Measurements from ENCODE around the gene KIAA1958. TPM values are rescaled to one million over a fixed set of nuclear protein-coding genes. Genes with fewer than 3 reads are reported as not detected.

Gene KIAA1958
- total RNA-seq, 1 donor from 2014 or later = 12.0 TPM

DNA sequence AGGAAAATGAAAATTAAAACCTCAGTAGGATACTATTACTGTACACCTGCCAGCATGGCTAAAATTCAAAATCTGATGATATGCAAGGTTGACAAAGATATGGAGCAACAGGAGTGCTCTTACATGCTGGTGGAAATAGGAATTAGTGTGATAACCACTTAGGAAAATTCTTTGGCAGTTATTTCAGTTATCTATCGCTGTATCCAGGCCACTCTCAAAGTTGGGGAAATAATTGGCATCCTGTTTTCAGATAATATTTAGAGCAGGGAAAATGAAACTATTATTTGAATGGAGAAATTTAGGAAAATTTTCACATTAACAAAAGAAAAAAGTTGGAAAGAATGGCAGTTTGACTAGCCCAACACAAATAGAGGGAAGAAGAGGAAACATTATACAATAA, 50.9 kb downstream of the KIAA1958 start:
- H3K27ac ChIP-seq (ENCODE audit: low read depth, low read length) = no peak overlapping the region
- no peak overlapping the region for H3K9ac ChIP-seq (ENCODE audit: low read length)
- no peak overlapping the region for H3K4me2 ChIP-seq (ENCODE audit: low read length)
- no peaks in the 10 kb centered on the region for H3K36me3 ChIP-seq (ENCODE audit: insufficient read depth, low read length)
- no peaks in the 10 kb centered on the region for H4K20me1 ChIP-seq (ENCODE audit: insufficient read depth, low read length)
- peaks cover 9% of the 10 kb centered on the region for H3K4me1 ChIP-seq (ENCODE audit: insufficient read depth, low read length)
- peaks cover 22% of the 10 kb centered on the region for H3K4me1 Mint-ChIP-seq (ENCODE audit: low read depth, unreplicated experiment)
- no peak for FAIRE-seq
- no peaks in the 10 kb centered on the region for H3K27me3 ChIP-seq (ENCODE audit: insufficient read depth, low read length)
- no peak overlapping the region for H3K4me3 ChIP-seq (ENCODE audit: insufficient read depth, low read depth, low read length)
- TF ChIP-seq EZH2 (IDR thresholded peaks at IDR 0.05; ENCODE audit: insufficient read depth, low read length) = no peak
- TF ChIP-seq, protein P1, sequence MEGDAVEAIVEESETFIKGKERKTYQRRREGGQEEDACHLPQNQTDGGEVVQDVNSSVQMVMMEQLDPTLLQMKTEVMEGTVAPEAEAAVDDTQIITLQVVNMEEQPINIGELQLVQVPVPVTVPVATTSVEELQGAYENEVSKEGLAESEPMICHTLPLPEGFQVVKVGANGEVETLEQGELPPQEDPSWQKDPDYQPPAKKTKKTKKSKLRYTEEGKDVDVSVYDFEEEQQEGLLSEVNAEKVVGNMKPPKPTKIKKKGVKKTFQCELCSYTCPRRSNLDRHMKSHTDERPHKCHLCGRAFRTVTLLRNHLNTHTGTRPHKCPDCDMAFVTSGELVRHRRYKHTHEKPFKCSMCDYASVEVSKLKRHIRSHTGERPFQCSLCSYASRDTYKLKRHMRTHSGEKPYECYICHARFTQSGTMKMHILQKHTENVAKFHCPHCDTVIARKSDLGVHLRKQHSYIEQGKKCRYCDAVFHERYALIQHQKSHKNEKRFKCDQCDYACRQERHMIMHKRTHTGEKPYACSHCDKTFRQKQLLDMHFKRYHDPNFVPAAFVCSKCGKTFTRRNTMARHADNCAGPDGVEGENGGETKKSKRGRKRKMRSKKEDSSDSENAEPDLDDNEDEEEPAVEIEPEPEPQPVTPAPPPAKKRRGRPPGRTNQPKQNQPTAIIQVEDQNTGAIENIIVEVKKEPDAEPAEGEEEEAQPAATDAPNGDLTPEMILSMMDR (IDR thresholded peaks at IDR 0.05; ENCODE audit: insufficient read depth, low read depth, low read length) = no peak
- no peak overlapping the region for H3K4me3 Mint-ChIP-seq (ENCODE audit: unreplicated experiment)
- H3K27ac Mint-ChIP-seq (ENCODE audit: unreplicated experiment) = no peak overlapping the region
- H3K36me3 Mint-ChIP-seq (ENCODE audit: low read depth, unreplicated experiment) = no peaks in the 10 kb centered on the region
- H3K9me3 ChIP-seq (ENCODE audit: insufficient read depth, low read depth, low read length) = no peaks in the 10 kb centered on the region
- no peaks in the 10 kb centered on the region for H3K9me3 Mint-ChIP-seq (ENCODE audit: unreplicated experiment)
- H3K27me3 Mint-ChIP-seq (ENCODE audit: low read depth, unreplicated experiment) = no peaks in the 10 kb centered on the region
- no peaks in the 10 kb centered on the region for H3K79me2 ChIP-seq (ENCODE audit: insufficient read depth, low read length)
- H2AFZ ChIP-seq (ENCODE audit: low read depth, low read length) = no peak overlapping the region
- no peak for DNase-seq (ENCODE audit: low read depth)

DNA sequence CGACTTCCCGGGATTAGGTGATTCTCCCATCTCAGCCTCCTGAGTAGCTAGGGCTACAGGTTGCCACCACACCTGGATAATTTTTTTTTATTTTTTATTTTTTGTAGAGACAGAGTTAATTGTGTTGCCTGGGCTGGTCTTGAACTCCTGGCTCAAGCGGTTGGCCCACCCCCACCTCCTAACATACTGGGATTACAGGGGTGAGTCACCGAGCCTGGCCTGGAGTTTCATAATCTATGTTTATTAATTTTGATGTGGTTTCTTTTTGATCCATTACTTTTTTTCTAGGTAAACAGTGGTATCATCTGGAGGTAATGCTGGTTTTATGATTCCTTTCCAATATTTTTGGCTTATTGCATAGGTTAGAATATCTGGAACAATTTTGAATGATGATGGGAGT, 54.2 kb downstream of the KIAA1958 start:
- H3K9me3 Mint-ChIP-seq (ENCODE audit: unreplicated experiment) = no peaks in the 10 kb centered on the region
- no peak for FAIRE-seq
- Histone ChIP-seq H3K4me1 (ENCODE audit: insufficient read depth, low read length) (peaks cover 3% of the 10 kb centered on the region), H3K27me3 (ENCODE audit: insufficient read depth, low read length) (no peaks in the 10 kb centered on the region), H3K9me3 (ENCODE audit: insufficient read depth, low read depth, low read length) (no peaks in the 10 kb centered on the region), H4K20me1 (ENCODE audit: insufficient read depth, low read length) (no peaks in the 10 kb centered on the region), H3K27ac (ENCODE audit: low read depth, low read length) (no peak overlapping the region), H3K4me2 (ENCODE audit: low read length) (no peak overlapping the region), H3K4me3 (ENCODE audit: insufficient read depth, low read depth, low read length) (no peak overlapping the region), H3K36me3 (ENCODE audit: insufficient read depth, low read length) (no peaks in the 10 kb centered on the region), H2AFZ (ENCODE audit: low read depth, low read length) (no peak overlapping the region), H3K9ac (ENCODE audit: low read length) (no peak overlapping the region), H3K79me2 (ENCODE audit: insufficient read depth, low read length) (peaks cover 3% of the 10 kb centered on the region)
- no peaks in the 10 kb centered on the region for H3K36me3 Mint-ChIP-seq (ENCODE audit: low read depth, unreplicated experiment)
- no peak for DNase-seq (ENCODE audit: low read depth)
- H3K27me3 Mint-ChIP-seq (ENCODE audit: low read depth, unreplicated experiment) = no peaks in the 10 kb centered on the region
- H3K4me1 Mint-ChIP-seq (ENCODE audit: low read depth, unreplicated experiment) = peaks cover 7% of the 10 kb centered on the region
- no peak overlapping the region for H3K4me3 Mint-ChIP-seq (ENCODE audit: unreplicated experiment)
- no peak for TF ChIP-seq EZH2 (IDR thresholded peaks at IDR 0.05; ENCODE audit: insufficient read depth, low read length)
- TF ChIP-seq, protein P1 (IDR thresholded peaks at IDR 0.05; ENCODE audit: insufficient read depth, low read depth, low read length) = no peak
- H3K27ac Mint-ChIP-seq (ENCODE audit: unreplicated experiment) = no peak overlapping the region

DNA sequence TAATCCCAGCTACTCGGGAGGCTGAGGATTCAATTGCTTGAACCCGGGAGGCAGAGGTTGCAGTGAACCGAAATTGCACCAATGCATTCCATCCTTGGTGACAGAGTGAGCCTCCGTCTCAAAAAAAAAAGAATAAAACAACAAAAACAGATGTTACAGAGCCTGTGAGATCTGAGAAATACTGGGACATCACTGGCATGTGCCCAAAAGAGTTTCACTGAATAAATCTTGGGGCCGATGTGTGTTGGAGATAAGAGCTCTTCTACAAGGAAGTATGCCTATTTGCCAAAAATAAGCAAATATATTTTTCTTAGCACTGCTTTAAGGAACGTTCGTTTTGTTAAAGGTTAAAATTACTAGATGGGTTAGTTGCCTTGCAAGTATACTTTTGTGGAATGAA, 55.1 kb downstream of the KIAA1958 start:
- Mint-ChIP-seq H3K36me3 (ENCODE audit: low read depth, unreplicated experiment) (no peaks in the 10 kb centered on the region), H3K4me1 (ENCODE audit: low read depth, unreplicated experiment) (peaks cover 5% of the 10 kb centered on the region), H3K27ac (ENCODE audit: unreplicated experiment) (no peak overlapping the region), H3K27me3 (ENCODE audit: low read depth, unreplicated experiment) (no peaks in the 10 kb centered on the region), H3K9me3 (ENCODE audit: unreplicated experiment) (no peaks in the 10 kb centered on the region), H3K4me3 (ENCODE audit: unreplicated experiment) (no peak overlapping the region)
- no peak overlapping the region for H3K4me3 ChIP-seq (ENCODE audit: insufficient read depth, low read depth, low read length)
- H3K79me2 ChIP-seq (ENCODE audit: insufficient read depth, low read length) = peaks cover 3% of the 10 kb centered on the region
- no peak overlapping the region for H3K27ac ChIP-seq (ENCODE audit: low read depth, low read length)
- H3K4me2 ChIP-seq (ENCODE audit: low read length) = no peak overlapping the region
- DNase-seq (ENCODE audit: low read depth) (no peak), FAIRE-seq (no peak)
- H3K9me3 ChIP-seq (ENCODE audit: insufficient read depth, low read depth, low read length) = no peaks in the 10 kb centered on the region
- no peak overlapping the region for H2AFZ ChIP-seq (ENCODE audit: low read depth, low read length)
- H3K27me3 ChIP-seq (ENCODE audit: insufficient read depth, low read length) = no peaks in the 10 kb centered on the region
- H3K36me3 ChIP-seq (ENCODE audit: insufficient read depth, low read length) = no peaks in the 10 kb centered on the region
- no peak for TF ChIP-seq EZH2 (IDR thresholded peaks at IDR 0.05; ENCODE audit: insufficient read depth, low read length)
- TF ChIP-seq, protein P1 (IDR thresholded peaks at IDR 0.05; ENCODE audit: insufficient read depth, low read depth, low read length) = no peak
- no peaks in the 10 kb centered on the region for H4K20me1 ChIP-seq (ENCODE audit: insufficient read depth, low read length)
- no peak overlapping the region for H3K9ac ChIP-seq (ENCODE audit: low read length)
- H3K4me1 ChIP-seq (ENCODE audit: insufficient read depth, low read length) = peaks cover 5% of the 10 kb centered on the region

Measured in astrocyte (in vitro differentiated cells and primary cell).